Activated T-cell treated with anti-CD3 and anti-CD28 coated beads, Interleukin-2, amount 50 U/mL, for 4 hours (primary cell): ENCODE measurements around the gene HMCN2. TPM values are rescaled to one million over a fixed set of nuclear protein-coding genes. Genes with fewer than 3 reads are reported as not detected.
"Not testable (repeated sequence)": the region's sequence is repeated elsewhere in the genome, so short reads cannot be mapped to it uniquely, and the experiment has no call there.

Experiments used
- ATAC-seq, 2 donors: fragments of 200-7000 bp; cut with Tn5 transposase; one replicate each; pipeline ENCODE4 v1.10.0; 2021
- DNase-seq: peaks from one replicate; pipeline ENCODE4 v3.0.0-alpha.2; 2020
- H3K27me3 Mint-ChIP-seq: one replicate; pipeline ENCODE4 v1.8.0; 2021; ENCODE audit warnings: low read depth, mixed read lengths
- H3K36me3 Mint-ChIP-seq: one replicate; pipeline ENCODE4 v1.8.0; 2022; ENCODE audit warnings: mixed read lengths; ENCODE audit not compliant: insufficient read depth
- H3K4me1 Mint-ChIP-seq: one replicate; pipeline ENCODE4 v1.8.0; 2021; ENCODE audit warnings: low read depth, mixed read lengths
- H3K4me3 Mint-ChIP-seq: one replicate; pipeline ENCODE4 v1.8.0; 2021; ENCODE audit warnings: mild to moderate bottlenecking, moderate library complexity, mixed read lengths
- H3K9me3 Mint-ChIP-seq: one replicate; pipeline ENCODE4 v1.8.0; 2021; ENCODE audit warnings: mixed read lengths
- total RNA-seq, 3 donors: library from RNA; stranded (reverse); gene quantifications; one replicate each; pipeline ENCODE4 v1.2.1, GENCODE V29; 2021

The HMCN2 gene
- total RNA-seq, 3 donors from 2014 or later, result 0.03 to 0.05 TPM; not detected in 1

DNA sequence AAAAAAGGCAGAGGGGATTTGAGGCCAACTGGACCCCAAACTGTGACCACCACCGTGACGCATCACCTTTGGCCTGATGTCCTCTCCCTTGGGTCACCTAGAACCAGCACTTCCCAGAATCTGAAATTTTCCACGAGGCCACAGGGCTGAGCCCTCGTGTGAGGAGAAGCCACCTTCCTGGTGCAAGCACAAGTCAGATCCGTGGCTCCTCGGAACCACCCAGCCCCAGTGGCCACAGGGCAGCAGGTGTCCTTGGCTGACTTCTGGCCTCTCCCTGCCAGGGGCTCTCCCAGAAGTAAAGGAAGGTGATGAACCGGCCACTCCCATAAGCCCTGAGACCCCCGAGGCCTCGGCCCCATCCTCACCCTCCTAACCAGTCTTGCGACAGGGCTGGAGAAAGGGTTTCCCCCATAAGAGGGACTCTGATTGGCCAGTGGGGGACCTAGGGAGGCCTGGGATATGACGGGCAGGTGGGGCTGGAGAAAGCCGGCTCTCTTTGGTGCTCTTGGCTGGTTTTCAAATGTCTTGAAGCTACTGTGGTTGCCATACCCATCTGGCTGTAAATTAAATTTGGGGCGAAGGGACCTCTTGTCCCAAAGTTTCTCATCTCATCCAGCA, 20.9 kb upstream of the HMCN2 start:
- no peak for ATAC-seq
- H3K9me3 Mint-ChIP-seq, result no peaks in the 10 kb centered on the region
- peaks cover 24% of the 10 kb centered on the region for H3K4me1 Mint-ChIP-seq

DNA sequence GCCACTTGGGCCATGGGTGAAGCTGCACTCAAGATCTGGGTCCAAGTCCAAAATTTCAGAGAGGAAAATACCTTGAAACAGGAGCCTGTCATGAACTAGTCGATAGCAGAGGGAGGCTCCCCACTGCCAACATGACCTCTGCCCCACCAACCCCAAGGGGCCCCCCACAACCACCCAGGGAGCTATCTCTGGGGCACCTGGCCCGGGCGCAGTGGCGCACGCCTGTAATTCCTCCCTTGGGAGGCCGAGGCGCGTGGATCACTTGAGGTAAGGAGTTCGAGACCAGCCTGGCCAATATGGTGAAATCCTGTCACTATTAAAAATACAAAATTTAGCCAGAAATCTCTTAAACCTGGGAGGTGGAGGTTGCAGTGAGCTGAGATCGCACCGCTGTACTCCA, 20.1 kb upstream of the HMCN2 start:
- Mint-ChIP-seq H3K4me1 (peaks cover 15% of the 10 kb centered on the region), H3K36me3 (no peaks in the 10 kb centered on the region), H3K4me3 (no peak overlapping the region), H3K9me3 (no peaks in the 10 kb centered on the region), H3K27me3 (no peaks in the 10 kb centered on the region)
- DNase-seq (no peak), ATAC-seq (no peak)

More for the DNA sequence above, 20.9 kb upstream of the HMCN2 start:
- Mint-ChIP-seq H3K4me3 (no peak overlapping the region), H3K36me3 (no peaks in the 10 kb centered on the region), H3K27me3 (no peaks in the 10 kb centered on the region)
- DNase-seq, result no peak

DNA sequence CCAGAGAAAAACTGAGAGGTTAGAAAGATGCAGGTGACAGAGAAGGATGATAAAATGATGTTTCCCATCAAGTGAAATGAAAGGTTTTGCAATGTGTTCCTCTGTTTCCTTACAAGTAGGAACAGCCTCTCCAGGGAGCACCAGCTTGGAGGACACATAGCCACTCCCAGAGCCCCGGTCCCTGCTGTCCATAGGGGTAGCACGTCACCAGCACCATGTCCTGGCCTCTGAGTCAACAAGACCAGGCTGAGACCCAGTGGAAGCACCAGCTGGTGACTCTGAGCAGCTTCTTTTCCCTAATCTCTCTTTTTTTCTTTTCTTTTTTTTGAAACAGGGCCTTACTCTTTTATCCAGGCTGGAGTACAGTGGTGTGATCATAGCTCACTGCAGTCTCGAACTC, 19.4 kb upstream of the HMCN2 start:
- H3K9me3 Mint-ChIP-seq, result no peaks in the 10 kb centered on the region
- no peak for DNase-seq
- no peak overlapping the region for H3K4me3 Mint-ChIP-seq
- H3K27me3 Mint-ChIP-seq, result no peaks in the 10 kb centered on the region
- H3K4me1 Mint-ChIP-seq, result peaks cover 9% of the 10 kb centered on the region
- no peaks in the 10 kb centered on the region for H3K36me3 Mint-ChIP-seq
- no peak for ATAC-seq

DNA sequence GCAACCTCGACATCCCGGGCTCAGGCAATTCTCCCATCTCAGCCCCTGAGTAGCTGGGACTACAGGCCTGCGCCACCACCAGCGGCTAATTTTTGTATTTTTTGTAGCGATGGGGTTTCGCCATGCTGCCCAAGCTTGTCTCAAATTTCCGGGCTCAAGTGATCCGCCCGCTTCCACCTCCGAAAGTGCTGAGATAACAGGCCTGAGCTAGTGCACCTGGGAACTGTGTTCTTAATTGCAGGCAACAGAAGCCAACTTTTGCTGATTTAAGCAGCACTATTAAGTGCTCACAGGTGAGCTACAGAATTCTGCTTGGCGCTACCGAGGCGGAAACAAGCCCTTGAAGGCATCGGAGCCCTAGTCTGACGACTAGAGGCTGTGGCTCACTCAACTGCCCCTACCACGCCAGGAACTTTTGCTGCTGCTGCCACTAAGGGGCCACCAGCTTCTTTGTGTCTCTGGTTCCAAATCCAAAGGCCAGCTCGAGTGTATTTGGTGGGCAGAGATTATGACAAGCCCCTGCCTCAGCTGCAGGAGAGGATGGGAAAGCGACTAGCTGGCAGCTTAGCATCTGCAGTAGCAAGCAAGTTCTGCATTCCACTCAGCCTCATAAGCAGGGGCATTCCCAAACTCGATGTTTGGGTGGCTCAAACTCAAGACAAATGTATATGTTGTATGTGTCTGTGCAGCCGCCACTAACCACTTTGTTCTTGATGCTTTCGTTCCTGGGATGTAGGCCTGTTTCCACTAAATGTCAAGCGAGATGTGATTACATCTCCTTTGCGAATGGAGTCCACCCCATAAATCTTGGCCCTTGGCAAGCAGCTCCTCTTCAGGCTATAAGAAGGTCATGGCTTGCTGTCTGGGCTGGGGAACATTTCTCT, 10.6 kb upstream of the HMCN2 start:
- Mint-ChIP-seq H3K4me1 (no peaks in the 10 kb centered on the region), H3K27me3 (peaks cover 27% of the 10 kb centered on the region), H3K4me3 (no peak overlapping the region), H3K36me3 (no peaks in the 10 kb centered on the region), H3K9me3 (no peaks in the 10 kb centered on the region)
- ATAC-seq (no peak), DNase-seq (no peak)

DNA sequence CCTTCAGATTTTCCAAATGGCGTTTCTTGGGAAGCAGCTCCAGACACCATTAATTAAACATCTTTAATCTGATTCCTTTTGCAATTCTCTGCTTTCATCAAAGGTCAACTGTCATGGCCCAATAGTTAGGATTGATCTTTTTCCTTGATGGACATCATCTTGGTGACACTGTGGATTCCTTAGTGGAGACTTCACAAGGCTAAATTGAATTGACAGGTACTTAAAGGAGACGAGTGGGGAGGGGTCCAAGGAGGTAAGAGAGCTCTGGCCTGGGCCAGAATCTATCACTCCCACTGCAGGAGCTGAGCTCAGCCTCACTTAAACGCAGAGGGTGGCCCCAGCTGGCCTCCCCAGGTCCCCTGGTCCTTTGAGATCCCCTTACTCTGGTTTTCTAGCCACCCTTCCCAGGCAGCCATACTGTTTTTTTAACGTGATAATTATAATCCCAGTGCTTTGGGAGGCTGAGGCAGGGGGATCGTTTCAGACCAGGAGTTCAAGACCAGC, 9.9 kb upstream of the HMCN2 start:
- H3K9me3 Mint-ChIP-seq, result no peaks in the 10 kb centered on the region
- H3K27me3 Mint-ChIP-seq, result peaks cover 32% of the 10 kb centered on the region
- no peak overlapping the region for H3K4me3 Mint-ChIP-seq
- no peaks in the 10 kb centered on the region for H3K4me1 Mint-ChIP-seq
- no peaks in the 10 kb centered on the region for H3K36me3 Mint-ChIP-seq
- ATAC-seq, result no peak
- no peak for DNase-seq

DNA sequence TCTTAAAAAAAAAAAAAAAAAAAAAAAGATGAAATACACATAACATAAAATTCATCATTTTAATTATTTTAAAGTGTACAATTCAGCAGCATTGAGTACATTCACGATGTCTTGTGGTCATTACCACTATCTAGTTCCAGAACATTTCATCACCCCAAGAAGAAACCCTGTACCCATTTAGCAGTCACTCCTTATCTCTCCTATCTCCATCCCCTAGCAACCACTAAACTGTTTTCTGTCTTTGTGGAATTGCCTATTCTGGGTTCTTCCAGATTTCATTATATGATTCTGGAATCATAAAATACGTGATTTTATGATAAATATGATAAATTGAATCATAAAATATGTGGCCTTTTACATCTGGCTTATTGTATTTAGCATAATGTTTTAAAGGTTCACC, 8.9 kb upstream of the HMCN2 start:
- Mint-ChIP-seq H3K36me3 (no peaks in the 10 kb centered on the region), H3K4me1 (no peaks in the 10 kb centered on the region), H3K9me3 (no peaks in the 10 kb centered on the region), H3K27me3 (peaks cover 32% of the 10 kb centered on the region), H3K4me3 (no peak overlapping the region)
- no peak for ATAC-seq
- DNase-seq, result no peak

DNA sequence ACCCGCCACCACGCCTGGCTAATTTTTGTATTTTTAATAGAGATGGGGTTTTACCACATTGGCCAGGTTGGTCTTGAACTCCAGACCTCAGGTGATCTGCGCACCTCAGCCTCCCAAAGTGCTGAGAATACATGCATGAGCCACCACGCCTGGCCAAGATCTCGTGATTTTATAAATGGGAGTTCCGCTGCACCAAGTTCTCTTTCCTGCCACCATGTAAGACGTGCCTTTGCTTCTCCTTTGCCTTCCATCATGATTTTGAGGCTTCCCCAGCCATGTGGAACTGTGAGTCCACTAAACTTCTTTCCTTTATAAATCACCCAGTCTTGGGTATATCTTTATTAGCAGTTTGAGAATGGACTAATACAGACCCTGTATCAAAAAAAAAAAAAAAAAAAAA, 7.4 kb upstream of the HMCN2 start:
- not testable (repeated sequence) for H3K4me3 Mint-ChIP-seq, H3K9me3 Mint-ChIP-seq, DNase-seq, H3K36me3 Mint-ChIP-seq, ATAC-seq, H3K4me1 Mint-ChIP-seq
- H3K27me3 Mint-ChIP-seq, result peaks cover 38% of the 10 kb centered on the region

DNA sequence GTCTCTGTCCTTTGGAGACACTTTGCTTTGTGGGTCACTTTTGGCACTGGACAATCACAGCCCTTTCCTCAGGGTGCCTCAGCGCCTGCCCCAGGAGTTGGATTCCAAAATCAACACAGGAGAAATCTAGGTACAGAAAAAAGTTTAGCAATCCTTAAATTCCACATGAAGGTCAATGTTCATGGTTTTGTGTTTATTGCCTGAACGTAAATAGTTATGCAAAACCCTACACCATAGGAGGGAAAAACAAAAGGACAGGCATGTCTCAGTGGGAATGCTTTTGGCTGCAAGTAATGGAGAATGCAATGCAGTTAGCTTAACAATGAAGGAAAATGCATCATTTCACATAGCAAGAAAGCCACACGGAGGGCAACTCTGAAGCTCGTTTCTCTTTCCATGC, 6.5 kb upstream of the HMCN2 start:
- no peak for DNase-seq
- Mint-ChIP-seq H3K27me3 (peaks cover 47% of the 10 kb centered on the region), H3K4me1 (no peaks in the 10 kb centered on the region)

DNA sequence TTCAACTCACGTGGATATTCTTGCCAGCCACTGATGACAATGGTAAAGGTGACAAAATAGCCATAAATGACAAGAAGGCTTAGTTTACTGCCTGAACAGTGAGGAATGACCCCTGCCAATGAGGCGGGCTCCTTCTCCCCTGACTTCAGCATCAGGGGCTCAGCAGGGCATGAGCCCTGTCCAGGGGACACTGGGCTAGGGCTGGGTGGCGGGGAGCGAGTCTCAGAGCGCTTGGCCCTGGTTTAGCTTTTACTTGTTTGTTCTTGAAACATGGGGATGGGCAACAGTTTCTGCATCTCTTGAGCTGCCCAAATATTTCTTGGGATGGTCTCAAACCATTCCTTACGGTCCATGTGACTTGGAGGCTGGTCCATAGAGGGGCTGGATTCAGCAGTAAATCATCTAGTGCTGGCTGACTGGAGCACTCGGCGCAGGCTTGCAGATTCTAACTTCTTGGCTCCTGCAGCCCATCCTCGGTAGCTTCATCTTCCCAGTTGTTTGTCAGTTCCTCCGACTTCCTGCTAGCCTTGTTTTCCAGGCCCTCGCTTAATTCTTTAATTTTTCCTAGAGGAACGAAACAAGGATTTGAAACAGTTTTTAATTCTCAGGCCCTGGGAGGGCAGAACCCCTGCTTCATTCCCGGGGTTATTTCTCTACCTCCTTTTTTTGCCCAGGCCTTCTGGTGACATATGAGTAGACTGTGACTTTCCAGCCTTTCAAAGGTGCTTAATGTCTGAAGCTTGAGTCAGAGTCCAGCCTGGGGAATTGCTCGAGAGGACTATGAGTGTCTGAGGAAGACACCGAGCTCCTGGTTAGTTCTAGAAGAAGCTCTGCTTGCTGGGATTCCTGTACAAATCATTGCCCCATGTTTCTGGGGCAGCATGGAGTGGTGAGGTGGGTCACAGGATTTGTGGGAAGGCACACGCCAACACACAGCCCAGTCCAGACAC, 4.5 kb upstream of the HMCN2 start:
- H3K27me3 Mint-ChIP-seq, result peaks cover 59% of the 10 kb centered on the region
- peaks cover 4% of the 10 kb centered on the region for H3K4me1 Mint-ChIP-seq
- no peak for DNase-seq
- no peaks in the 10 kb centered on the region for H3K9me3 Mint-ChIP-seq
- H3K4me3 Mint-ChIP-seq, result no peak overlapping the region
- no peak for ATAC-seq
- H3K36me3 Mint-ChIP-seq, result no peaks in the 10 kb centered on the region

More for the DNA sequence above, 6.5 kb upstream of the HMCN2 start:
- no peaks in the 10 kb centered on the region for H3K9me3 Mint-ChIP-seq
- no peak for ATAC-seq
- H3K4me3 Mint-ChIP-seq, result no peak overlapping the region
- H3K36me3 Mint-ChIP-seq, result no peaks in the 10 kb centered on the region

DNA sequence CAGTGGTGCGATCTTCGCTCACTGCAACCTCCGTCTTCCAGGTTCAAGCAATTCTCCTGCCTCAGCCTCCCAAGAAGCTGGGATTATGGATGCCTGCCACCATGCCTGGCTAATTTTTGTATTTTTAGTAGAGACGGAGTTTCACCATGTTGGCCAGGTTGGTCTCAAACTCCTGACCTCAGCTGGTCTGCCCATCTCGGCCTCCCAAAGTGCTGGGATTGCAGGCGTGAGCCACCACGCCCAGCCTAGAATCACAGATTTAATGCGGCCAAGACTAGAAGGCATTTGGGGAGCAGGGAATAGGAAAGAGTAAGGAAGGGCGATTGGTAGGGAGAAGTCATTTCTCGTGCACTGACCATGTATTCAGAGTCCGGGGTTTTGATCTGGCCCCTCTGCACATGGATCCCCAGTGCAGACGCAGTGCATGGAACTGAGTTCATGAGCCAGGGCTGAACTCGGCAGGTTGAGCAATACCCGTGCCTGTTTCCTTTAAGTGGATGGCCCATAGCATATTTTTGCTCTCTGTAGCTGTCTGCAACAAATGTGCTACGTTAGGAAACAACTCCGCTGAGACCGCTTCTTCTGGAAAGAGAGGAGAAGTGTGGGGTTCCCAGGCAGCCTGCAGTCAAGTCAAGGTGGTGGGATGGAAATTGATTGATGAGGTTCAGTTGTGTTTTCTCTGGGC, 3.4 kb upstream of the HMCN2 start:
- H3K9me3 Mint-ChIP-seq, result no peaks in the 10 kb centered on the region

DNA sequence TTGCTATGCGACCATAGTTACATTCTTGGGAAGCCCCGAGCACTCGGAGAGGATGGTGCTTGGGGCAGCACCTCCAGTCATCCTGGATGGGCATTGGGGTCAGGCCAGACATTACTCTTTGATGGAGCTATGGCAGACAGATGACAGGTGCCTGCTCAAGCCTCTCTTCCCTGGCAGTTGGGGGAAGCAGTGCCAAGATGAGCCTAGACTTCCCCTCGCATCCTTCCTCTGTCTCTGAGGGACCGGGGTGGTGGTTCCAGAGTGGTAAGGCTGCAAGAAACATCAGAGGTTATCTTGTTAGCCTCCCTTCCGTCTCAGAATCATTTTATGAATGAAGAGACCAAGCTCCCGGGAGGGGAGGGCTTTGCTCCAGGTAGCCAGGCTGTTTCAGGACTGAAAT, 2.8 kb upstream of the HMCN2 start:
- Mint-ChIP-seq H3K36me3 (no peaks in the 10 kb centered on the region), H3K4me3 (no peak overlapping the region), H3K27me3 (peaks cover 71% of the 10 kb centered on the region), H3K9me3 (no peaks in the 10 kb centered on the region), H3K4me1 (peaks cover 6% of the 10 kb centered on the region)
- DNase-seq (no peak), ATAC-seq (no peak)

More for the DNA sequence above, 3.4 kb upstream of the HMCN2 start:
- ATAC-seq (no peak), DNase-seq (no peak)
- peaks cover 6% of the 10 kb centered on the region for H3K4me1 Mint-ChIP-seq
- no peaks in the 10 kb centered on the region for H3K36me3 Mint-ChIP-seq
- no peak overlapping the region for H3K4me3 Mint-ChIP-seq
- H3K27me3 Mint-ChIP-seq, result peaks cover 70% of the 10 kb centered on the region

DNA sequence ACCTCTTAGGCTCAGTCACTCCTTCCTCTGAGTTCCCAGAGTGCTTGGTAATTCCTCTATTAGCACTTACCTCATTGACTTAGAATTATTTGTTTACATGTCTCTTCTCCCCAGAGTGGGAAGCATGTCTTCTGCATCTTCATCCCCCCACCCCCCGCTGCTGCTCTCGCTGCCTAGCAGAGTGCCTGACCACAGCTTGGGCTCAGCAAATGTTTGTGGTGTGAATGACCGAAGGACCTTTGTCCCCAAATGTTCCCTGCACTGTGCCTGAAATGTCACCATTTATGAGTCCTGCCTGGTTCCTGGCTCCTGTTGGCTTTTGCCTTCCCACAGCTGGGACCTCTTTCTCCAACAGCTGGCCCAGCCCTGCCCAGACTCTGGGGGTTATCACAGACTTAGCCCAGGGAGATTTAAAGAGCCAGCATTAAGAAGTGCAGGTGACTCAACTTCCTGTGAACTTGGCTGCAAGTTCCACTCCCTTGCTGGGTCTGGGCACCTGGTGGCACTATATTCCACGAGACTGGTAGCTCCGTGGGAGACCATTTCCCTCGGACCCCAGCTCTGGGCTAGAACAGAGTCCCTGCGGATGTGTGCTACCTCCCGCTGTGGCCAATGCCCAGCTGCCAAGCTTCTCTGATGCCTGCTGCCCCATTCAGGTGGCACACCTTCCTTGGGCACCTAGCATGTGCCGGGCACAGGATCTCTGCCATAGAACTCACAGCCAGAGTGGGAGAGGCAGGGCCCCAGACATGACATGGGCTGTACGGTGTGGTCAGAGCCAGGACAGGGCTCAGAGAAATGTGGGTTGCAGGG, 1.8 kb upstream of the HMCN2 start:
- Mint-ChIP-seq H3K4me3 (no peak overlapping the region), H3K4me1 (peaks cover 6% of the 10 kb centered on the region), H3K9me3 (no peaks in the 10 kb centered on the region), H3K36me3 (no peaks in the 10 kb centered on the region), H3K27me3 (peaks cover 73% of the 10 kb centered on the region)
- DNase-seq (no peak), ATAC-seq (no peak)
